ENCODE data around the gene CRAMP1.

DNA sequence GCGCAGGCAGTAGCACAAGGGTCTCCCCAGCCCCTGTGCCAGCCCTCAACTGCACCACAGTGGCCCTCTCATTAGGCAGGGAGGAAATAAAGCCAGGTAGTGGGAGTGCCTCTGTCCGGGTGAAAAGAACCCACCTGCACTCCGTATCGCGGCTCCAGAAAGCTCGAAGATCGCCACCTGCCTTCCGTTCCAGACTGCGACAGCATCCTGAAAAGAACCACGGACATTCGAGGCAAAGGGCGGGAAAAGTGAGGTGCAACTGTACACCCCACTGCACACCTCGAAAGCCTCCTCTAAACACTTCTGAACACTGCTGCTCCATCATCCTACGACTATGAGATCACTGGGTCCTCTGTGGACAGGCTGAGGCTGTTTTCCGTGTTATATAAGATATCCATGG, 29.0 kb upstream of the CRAMP1 start:
- TF ChIP-seq, protein P1, sequence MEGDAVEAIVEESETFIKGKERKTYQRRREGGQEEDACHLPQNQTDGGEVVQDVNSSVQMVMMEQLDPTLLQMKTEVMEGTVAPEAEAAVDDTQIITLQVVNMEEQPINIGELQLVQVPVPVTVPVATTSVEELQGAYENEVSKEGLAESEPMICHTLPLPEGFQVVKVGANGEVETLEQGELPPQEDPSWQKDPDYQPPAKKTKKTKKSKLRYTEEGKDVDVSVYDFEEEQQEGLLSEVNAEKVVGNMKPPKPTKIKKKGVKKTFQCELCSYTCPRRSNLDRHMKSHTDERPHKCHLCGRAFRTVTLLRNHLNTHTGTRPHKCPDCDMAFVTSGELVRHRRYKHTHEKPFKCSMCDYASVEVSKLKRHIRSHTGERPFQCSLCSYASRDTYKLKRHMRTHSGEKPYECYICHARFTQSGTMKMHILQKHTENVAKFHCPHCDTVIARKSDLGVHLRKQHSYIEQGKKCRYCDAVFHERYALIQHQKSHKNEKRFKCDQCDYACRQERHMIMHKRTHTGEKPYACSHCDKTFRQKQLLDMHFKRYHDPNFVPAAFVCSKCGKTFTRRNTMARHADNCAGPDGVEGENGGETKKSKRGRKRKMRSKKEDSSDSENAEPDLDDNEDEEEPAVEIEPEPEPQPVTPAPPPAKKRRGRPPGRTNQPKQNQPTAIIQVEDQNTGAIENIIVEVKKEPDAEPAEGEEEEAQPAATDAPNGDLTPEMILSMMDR (IDR thresholded peaks at IDR 0.05) = no peak
- TF ChIP-seq POLR2A (IDR thresholded peaks at IDR 0.05) = no peak

Data from tibial nerve (tissue), 3 donors.